HG03571 (cell line): ENCODE measurements around the gene CHCHD5.
"Not testable (repeated sequence)": the region's sequence is repeated elsewhere in the genome, so short reads cannot be mapped to it uniquely, and the experiment has no call there.

Experiments
- ATAC-seq: cut with Tn5 transposase; IDR thresholded peaks from one replicate; pipeline ENCODE4 v1.9.1; 2021; ENCODE audit not compliant: unreplicated experiment

Gene CHCHD5

GRCh38 chr2:112585873-112586464, 1.6 kb downstream of the CHCHD5 start:
- no peak for ATAC-seq

DNA sequence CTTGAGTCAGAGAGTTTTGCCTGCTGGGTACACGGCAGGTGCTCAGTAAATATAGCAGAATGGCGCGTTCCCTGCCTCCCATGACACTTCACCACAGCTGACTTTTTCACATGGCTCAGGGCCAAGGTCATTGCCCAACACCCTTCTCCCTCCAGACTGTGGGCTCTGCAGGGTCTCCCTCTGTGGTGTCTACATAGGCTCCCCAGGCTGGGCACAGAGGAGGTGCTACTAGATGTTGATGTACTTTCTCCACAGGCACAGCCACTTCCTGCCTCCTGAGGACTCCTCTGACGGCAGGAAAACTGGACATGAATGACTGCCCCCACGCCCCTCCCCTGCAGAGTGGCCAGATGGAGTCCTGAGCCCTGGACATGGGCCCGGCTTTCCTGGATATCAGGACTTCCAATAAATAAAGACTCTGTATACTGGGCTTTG, 4.2 kb downstream of the CHCHD5 start:
- no peak for ATAC-seq

- ATAC-seq: no peak
Observed at GRCh38 chr2:112591413-112591812, 7.0 kb downstream of the CHCHD5 start.

GRCh38 chr2:112593736-112594135, 9.3 kb downstream of the CHCHD5 start:
- ATAC-seq: no peak

GRCh38 chr2:112597537-112598322, 13.3 kb downstream of the CHCHD5 start:
- no peak for ATAC-seq

DNA sequence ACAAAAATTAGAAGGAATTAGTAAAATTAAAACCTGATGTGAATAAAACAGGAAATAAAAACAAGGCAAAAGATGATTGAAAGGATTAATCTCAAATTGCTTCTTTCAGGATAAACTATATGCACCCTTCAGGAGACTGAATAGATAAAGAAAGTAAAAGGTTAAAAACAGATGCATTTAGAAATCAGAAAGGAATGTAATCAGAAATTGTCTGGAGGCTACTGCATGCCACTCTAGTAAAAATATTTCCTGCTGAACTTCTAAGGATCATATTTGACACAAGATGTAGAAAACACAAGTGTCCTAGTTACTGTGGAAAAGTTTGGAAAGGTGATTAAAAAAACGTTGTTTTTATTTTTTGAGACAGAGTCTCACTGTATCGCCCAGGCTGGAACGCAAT, 16.2 kb downstream of the CHCHD5 start:
- no peak for ATAC-seq

DNA sequence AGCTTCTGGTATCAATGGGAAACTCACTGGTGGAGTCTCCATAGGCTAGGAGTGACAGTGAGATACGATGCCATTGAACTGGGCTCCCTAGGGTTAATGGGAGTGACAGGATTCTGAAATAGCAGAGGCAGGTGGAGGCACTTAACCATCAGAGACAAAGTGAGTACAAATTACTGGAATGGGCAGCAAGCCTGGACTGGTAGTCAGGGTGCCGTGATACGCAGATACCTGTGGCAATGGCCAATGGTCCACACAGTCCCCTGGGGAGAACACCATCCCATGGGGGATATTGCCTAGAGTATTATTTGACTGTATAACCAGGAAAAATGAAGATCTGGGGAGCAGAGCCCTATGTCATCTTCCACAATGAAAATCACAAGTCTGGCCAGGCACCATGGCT, 17.3 kb downstream of the CHCHD5 start:
- ATAC-seq: no peak

DNA sequence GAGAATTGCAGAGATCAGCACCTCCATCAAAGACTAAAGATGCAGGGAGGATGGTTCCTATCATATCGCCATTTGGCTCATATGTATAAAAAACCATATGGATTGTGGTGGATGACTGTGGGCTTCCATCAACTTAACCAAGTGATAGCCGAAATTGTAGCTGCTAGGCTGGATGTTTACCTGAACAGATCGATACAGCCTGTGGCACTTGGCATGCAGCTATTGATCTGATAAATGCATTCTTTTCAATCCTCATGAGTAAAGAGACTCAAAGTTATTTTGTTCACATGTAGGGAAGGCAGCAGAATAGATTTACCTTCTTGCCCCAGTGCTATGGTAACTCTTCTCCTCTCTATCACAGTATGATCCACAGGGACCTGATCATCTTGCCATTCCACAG, 18.5 kb downstream of the CHCHD5 start:
- no peak for ATAC-seq

GRCh38 chr2:112603731-112604130, 19.3 kb downstream of the CHCHD5 start:
- ATAC-seq: no peak

GRCh38 chr2:112604952-112605351, 20.5 kb downstream of the CHCHD5 start:
- no peak for ATAC-seq

DNA sequence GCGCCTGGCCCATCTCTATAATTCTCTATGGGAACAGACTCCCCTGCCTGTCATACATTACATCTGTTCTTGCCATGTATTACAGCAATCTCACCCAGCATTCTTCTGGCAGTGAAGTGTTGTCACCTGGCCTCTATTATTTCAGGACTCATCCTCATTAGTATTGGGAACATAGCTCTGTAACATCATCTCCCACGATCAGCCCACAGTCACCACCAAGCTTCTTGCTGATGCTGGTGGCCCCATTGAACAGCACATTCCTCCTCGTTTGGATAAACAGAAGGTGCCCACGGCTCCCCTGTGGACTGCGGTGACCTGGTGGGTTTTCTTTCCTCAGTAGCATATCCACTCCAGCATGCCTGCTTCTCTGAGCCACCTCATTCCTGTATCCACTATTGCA, 21.5 kb downstream of the CHCHD5 start:
- ATAC-seq: no peak

- no peak for ATAC-seq
Observed at GRCh38 chr2:112606547-112606946, 22.1 kb downstream of the CHCHD5 start.

GRCh38 chr2:112607680-112608438, 23.4 kb downstream of the CHCHD5 start:
- no peak for ATAC-seq

DNA sequence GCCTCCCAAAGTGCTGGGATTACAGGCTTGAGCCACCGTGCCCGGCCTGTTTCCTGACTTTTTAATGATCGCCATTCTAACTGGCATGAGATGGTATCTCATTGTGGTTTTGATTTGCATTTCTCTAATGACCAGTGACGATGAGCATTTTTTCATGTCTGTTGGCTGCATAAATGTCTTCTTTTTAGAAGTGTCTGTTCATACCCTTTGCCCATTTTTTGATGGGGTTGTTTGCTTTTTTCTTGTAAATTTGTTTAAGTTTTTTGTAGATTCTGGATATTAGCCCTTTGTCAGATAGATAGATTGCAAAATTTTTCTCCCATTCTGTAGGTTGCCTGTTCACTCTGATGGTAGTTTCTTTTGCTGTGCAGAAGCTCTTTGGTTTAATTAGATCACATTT, 24.9 kb downstream of the CHCHD5 start:
- not testable (repeated sequence) for ATAC-seq

DNA sequence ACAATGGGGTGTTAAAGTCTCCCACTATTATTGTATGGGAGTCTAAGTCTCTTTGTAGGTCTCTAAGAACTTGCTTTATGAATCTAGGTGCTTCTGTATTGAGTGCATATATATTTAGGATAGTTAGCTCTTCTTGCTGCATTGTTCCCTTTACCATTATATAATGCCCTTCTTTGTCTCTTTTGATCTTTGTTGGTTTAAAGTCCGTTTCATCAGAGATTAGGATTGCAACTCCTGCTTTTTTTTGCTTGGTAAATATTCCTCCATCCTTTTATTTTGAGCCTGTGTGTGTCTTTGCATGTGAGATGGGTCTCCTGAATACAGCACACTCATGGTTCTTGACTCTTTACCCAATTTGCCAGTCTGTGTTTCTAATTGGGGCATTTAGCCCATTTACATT, 27.9 kb downstream of the CHCHD5 start:
- not testable (repeated sequence) for ATAC-seq

DNA sequence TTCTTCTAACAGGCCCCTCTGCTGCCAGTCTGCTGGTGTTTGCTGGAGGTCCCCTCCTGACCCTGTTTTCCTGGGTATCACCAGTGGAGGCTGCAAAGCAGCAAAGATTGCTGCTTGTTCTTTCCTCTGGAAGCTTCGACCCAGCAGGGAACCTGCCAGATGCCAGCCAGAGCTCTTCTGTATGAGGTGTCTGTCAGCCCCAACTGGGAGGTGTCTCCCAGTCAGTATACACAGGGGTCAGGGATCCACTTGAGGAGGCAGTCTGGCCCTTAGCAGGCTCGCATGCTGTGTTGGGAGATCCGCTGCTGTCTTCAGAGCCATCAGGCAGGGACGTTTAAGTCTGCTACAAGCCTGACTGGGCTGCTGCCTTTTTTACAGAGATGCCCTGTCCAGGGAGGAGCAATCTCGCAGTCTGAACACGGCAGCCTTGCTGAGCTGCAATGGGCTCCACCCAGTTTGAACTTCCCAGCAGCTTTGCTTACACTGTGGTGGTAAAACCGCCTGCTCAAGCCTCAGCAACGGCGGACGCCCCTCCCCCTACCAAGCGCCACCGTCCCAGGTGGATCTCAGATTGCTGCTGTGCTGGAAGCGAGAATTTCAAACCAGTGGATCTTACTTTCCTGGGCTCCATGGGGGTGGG, 29.9 kb downstream of the CHCHD5 start:
- ATAC-seq: no peak

- ATAC-seq: no peak
Observed at GRCh38 chr2:112615051-112615450, 30.6 kb downstream of the CHCHD5 start.

GRCh38 chr2:112615798-112616197, 31.4 kb downstream of the CHCHD5 start:
- not testable (repeated sequence) for ATAC-seq

GRCh38 chr2:112618383-112618782, 34.0 kb downstream of the CHCHD5 start:
- ATAC-seq: no peak

- no peak for ATAC-seq
Observed at GRCh38 chr2:112621790-112622527, 37.5 kb downstream of the CHCHD5 start.

DNA sequence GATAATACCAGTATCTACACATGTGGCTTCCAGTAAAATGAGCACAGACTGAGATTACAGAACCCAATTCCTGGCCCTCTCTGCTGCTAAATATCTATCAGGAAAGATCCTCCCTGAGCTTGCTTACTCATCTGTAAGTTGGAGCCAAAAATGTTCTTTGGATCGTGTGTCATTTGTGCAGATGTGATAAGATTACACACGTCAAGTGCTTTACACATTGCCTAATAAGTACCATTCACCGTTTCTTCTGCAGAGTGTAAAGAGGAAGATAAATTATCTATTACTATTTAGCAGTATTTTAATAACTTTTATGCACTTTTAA, 38.1 kb downstream of the CHCHD5 start:
- ATAC-seq: no peak
